GM12874 (cell line): ENCODE data around the gene LMO2.

Source experiments
- CTCF ChIP-seq: IDR thresholded peaks from 2 replicates; pipeline ENCODE4 v1.5.1; 2011; ENCODE audit warnings: low read depth, mild to moderate bottlenecking, control low read depth, low read length, moderate library complexity; ENCODE audit not compliant: insufficient read depth

Gene LMO2

GRCh38 chr11:33920838-33921613 is 29.1 kb upstream of the LMO2 start:
- TF ChIP-seq CTCF: no peak

- TF ChIP-seq CTCF: no peak
Observed at GRCh38 chr11:33919645-33920044, 27.8 kb upstream of the LMO2 start.

GRCh38 chr11:33916736-33917135 is 24.9 kb upstream of the LMO2 start:
- no peak for TF ChIP-seq CTCF

- no peak for TF ChIP-seq CTCF
Observed at GRCh38 chr11:33915526-33915925, 23.6 kb upstream of the LMO2 start.

GRCh38 chr11:33913991-33914390 is 22.1 kb upstream of the LMO2 start:
- no peak for TF ChIP-seq CTCF

- no peak for TF ChIP-seq CTCF
Observed at GRCh38 chr11:33912405-33913361, 20.8 kb upstream of the LMO2 start.

- TF ChIP-seq CTCF: no peak
Observed at GRCh38 chr11:33910958-33911339, 19.1 kb upstream of the LMO2 start.
